NCI-H1436 (cell line): Measurements from ENCODE around the gene HYOU1.
A peak's percentile ranks its signal among the peaks of the same experiment; 100 is the strongest.
"Not testable (repeated sequence)": the region's sequence is repeated elsewhere in the genome, so short reads cannot be mapped to it uniquely, and the experiment has no call there.

Source experiments
- DNase-seq: peaks from one replicate; lab custom pipeline; 2025; lab: John Stamatoyannopoulos, UW

The HYOU1 gene

GRCh38 chr11:119018074-119018938 is 38.7 kb downstream of the HYOU1 start, which contains the start of the genes RPS25 and TRAPPC4:
TSS of gene RPS25 (minus strand) at chr11:119018343. CDS start at chr11:119018284, 59 bp downstream.
TSS of gene TRAPPC4 (plus strand) at chr11:119018766. CDS start at chr11:119018796, 30 bp downstream.
- peak; percentile 93 for DNase-seq

DNA sequence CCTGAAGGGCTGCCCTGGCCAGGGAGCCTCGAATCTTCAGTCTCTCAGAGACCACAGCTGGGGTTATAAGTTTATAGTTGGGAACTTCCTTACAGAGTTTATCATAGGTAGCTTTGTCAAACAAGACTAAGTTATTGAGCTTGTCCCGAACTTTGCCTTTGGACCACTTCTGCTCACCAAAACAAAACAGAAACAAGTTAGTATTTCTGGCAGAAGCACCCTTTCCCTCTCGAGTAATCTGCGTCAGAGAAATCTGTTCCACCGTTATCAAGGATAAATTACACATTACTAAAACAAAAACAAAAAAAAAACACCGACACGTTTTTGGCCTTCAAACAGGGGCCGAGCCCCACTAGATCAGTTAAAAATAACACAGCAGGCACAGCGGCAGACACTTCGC is 39.6 kb downstream of the HYOU1 start:
- not testable (repeated sequence) for DNase-seq

- no peak for DNase-seq
Measured at GRCh38 chr11:119016216-119017009, 40.6 kb downstream of the HYOU1 start.

GRCh38 chr11:119015054-119015611 is 41.9 kb downstream of the HYOU1 start:
- no peak for DNase-seq

GRCh38 chr11:119014209-119014924 is 42.6 kb downstream of the HYOU1 start:
- no peak for DNase-seq

DNA sequence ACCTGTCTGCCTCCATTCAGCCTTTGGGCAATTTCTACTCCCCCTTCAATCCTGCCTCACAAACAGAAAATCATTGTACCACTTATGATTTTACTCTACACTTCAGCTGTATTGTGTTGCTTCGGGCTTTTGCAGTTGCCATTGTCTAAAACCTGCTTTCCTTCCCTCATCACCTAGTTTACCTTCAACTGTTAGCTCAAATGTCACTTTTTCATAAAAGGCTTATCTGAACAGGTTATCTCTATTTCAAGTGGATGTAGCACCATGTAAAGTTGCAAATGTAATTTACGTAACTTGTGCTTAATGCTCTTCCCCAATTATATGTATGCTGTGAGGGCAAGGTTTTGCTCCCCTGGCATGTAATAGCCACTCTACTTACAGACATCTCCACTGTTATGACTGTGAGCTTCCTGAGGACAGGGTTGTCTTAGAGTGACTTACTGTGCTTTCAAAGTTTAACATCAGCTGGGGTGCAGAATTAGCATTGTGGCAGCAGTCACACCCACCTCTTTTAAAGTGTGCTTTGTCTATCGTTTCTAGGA is 44.3 kb downstream of the HYOU1 start:
- DNase-seq: no peak

GRCh38 chr11:119011476-119012053 is 45.4 kb downstream of the HYOU1 start:
- no peak for DNase-seq

- DNase-seq: no peak
Measured at GRCh38 chr11:119006656-119007055, 50.3 kb downstream of the HYOU1 start.

GRCh38 chr11:119000906-119001305 is 56.1 kb downstream of the HYOU1 start:
- no peak for DNase-seq

DNA sequence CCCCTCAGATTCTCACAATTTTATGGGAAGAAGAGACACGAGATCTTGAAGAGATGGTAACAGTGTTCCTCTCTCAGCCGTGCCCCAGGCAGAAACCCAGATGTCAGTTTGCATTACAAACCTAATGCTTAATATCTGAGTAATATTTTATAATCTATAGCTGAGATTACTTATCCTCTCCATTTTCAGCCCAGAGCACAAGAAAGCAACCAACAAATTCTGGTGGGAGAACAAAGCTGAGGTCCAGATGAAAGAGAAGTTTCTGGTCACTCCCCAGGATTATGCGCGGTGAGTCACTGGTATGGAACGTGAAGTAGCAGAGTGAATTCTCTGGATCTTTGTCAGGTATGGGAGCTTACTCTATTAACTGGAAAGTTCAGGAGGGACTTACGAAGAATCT is 58.2 kb downstream of the HYOU1 start:
- DNase-seq: no peak

DNA sequence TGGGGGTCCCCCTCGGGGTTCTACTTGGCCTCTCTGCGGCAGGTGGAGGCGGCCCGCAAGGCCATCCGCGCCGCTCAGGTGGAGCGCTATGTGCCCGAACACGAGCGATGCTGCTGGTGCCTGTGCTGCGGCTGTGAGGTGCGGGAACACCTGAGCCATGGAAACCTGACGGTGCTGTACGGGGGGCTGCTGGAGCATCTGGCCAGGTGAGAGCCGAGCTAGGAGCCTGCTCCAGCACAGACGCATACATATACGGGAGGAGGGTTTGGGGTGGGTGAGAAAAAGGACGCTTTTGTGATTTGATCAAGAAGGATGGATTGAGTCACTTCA is 58.7 kb downstream of the HYOU1 start:
- no peak for DNase-seq

GRCh38 chr11:118997627-118998387 is 59.2 kb downstream of the HYOU1 start, which contains the start of gene CENATAC:
TSS of gene CENATAC (plus strand) at chr11:118998138. CDS start at chr11:118998198, 60 bp downstream.
- peak; percentile 92 for DNase-seq

GRCh38 chr11:118996926-118997626 is 59.9 kb downstream of the HYOU1 start:
- no peak for DNase-seq
